Stimulated activated CD4-positive, alpha-beta T cell treated with anti-CD3 and anti-CD28 coated beads, TNF-alpha, amount 100 ng/mL, for 24 hours (primary cell): ENCODE measurements around the gene DCST1.
A peak's percentile ranks its signal among the peaks of the same experiment; 100 is the strongest.

Experiments used
- DNase-seq, 3 experiments: peaks; one replicate each; pipeline ENCODE4 v3.0.0-alpha.2; 2020; ENCODE audit warnings: low read depth in 3 of 3

DCST1 gene

DNA sequence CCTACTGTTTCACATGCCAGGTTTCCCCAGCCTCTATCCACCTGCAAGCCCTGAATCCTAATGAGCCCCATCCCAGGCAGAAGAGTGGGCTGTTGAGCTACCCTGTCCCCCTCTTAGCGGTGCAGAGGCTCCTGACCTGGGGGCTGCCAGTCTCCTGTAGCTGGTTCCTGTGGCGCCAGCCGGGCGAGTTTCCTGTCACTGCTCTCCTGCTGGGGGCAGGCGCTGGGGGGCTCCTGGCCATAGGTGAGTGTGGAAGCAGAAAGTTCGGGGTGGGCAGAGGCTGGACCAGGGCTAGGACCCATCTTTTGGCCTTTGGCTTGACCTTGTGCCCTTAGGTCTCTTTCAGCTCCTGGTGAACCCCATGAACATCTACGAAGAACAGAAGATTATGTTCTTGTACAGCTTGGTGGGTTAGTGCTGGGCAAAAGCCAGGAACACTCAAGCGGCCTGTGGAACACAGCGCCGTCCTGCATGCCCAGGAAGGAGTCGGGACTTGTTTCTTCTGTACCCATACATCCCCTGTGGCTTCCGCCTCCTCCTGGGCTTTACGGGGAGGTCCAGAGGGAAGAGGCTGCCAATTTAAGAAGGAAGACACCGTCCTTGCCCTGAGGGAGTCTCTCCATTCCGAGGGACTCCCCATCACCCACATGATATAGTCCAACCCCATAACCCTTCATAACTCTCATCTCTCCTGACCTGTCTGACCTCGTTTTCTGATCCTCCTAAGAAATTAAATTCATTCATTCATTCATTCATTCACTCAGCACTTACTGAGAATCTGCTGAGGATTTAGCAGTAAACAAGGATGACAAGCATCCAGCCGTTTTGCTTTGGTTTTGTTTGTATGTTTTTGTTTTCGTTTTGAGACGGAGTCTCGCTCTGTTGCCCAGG lies 939 bp downstream of the DCST1 start:
- DNase-seq = no peak

DNA sequence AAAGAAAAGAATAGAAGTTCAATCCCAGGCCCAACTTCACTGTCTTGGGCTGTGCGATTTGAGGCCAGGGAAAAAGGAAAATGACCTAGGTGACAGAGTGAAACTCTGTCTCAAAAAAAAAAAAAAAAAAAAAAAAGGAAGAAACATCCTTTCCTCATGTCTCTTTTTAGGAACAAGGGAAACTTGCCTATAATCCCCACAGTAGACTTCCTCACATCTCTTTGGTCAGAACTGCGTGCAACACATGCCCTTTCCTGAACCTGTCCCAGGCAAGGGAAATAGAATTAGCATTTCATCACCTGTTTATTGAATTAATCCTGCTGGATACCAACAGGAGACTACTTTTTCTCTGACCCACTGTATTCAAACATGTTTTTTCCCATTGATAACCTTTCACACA lies 2.3 kb downstream of the DCST1 start:
- no peak for DNase-seq

DNA sequence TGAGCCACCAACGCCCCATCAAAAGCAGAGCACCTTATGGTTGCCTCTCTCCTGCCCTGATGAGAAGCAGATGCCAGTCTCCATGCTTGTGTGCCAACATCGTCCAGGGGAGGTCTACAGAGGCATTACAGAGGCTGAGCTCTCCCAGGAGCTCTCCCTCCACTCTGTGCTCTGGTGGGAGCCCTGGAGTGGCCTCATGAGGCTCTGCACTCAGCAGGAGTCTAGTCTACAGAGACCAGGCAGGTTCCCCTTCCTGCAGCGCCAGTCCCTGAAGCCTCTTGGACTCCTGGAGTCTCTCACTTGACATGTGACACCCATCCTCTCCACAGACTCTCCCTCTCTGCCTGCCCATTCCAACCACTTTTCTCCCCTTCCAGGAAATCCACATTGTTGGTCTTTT lies 3.4 kb downstream of the DCST1 start:
- DNase-seq = no peak

DNA sequence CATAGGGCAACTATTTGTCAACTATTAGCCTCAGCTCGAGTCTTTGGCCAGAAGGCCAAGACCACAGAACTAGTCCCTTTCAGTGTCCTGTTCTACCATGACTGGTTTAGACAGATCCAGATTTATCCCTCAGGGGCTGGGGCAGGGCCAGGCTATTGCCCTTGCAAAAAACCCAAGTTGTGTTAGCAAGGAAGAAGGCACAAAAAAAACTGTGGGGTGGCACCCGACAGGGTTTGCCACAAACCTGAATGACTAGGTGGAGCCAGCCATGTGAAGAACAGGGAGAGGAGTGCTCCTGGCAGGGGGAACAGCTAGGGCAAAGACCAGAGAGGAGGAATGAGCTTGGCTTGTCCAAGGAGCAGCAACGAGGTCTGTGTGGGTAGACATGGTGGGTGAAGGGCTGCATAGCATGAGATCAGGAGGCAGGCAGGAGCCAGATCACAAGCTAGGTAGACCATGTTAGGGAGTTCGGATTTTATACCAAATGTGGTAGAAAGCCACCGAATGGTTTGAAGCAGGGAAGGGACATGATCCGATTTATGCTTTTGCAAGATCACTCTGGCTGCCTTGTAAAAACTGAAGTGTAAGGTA lies 4.3 kb downstream of the DCST1 start:
- no peak for DNase-seq

DNA sequence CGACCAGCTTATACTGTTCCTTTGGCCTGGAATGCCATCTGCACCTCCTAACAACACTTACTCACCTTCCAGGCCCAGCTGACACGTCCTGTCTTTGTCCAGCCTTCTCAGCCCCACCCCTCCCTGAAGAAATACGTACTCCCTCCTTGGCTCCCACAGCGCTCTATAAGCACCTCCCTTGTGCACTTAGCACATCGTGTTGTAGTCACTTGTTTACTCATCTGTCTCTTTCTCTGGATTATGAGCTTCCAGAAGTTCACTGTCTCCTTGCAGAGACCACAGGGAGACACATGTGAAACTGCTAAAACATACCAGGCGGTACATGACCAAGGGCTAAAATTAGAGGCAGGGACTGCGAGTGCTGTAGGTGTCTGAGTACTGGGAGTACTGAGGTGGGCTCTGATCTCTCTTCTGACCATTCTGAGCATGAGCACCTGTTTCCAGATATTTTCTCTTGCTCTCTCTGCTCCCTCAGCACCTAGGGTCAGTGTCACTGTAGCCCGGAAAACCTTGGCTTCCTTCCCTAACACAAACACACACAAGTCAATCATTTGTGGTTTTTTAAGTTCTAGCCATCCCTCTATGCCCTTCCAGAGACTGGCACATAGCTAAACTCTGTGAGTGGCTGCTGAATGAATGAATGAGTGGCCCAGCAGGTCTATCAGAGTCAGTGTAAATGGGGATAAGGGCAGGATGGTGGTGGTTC lies 5.1 kb downstream of the DCST1 start:
- DNase-seq = no peak

DNA sequence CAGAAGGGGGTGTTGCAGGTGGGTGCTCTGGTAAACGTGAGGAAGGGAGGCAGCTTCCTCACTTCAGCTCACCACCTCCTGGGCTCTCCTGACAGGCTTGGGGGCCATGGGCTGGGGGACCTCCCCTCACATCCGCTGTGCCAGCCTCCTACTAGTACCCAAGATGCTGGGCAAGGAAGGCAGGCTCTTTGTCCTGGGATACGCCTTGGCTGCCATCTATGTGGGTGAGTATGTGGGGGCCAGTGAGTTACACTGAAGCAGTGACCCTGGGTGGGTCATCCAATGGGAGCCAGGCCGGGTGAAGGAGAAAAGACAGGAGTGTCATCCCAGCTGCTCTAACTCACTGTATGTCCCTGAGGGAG lies 5.7 kb downstream of the DCST1 start:
- DNase-seq = no peak

DNA sequence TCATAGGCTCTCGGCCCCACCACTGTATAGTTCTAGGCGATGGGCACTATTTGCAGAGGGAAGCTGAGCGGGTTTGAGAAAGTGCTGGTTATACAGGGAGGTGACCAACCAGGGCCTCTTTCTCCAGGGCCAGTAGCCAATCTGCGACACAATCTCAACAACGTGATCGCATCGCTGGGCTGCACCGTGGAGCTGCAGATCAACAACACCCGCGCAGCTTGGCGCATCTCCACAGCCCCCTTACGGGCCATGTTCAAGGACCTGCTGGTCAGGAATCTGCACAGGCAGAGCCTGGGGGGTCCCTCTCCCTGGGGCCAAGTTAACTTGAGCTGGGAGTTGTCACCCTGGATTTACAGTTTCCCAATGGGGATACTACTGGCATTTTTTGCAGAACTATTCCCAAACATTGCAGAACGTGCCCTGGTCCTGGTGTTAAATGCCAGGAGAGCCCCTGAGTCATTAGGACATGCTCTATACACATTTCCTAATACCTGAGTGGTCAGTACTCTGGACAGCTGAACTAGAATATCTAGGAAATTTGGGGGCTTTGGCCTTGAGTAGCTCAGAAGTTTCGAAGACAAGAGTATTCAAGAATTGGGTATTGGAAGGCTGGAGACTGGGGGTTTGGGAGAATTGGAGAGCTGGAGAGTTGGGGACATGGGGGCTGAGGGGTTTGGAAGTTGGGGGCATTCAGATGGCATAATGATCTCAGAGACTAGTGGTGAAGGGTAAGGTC lies 6.9 kb downstream of the DCST1 start:
- no peak for DNase-seq

DNA sequence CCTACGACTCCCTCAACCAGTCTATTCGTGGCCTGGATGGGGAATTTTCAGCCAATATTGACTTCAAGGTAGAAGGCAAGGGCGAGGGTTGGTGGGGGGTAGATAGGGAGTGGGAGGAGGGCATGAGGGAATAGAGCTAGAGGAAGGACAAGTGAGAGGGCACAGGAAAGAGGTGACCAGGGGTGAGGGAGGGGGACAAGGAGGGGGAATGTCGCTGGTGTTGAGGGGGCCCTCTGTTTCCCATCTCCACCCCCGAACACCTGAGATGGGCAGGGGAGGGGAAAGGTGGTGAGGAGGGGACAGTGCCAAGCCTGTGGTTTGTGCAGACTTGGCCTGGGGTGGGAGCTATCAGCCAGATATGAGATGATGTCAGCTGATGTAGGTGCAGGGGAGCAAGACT lies 9.2 kb downstream of the DCST1 start:
- no peak for DNase-seq

DNA sequence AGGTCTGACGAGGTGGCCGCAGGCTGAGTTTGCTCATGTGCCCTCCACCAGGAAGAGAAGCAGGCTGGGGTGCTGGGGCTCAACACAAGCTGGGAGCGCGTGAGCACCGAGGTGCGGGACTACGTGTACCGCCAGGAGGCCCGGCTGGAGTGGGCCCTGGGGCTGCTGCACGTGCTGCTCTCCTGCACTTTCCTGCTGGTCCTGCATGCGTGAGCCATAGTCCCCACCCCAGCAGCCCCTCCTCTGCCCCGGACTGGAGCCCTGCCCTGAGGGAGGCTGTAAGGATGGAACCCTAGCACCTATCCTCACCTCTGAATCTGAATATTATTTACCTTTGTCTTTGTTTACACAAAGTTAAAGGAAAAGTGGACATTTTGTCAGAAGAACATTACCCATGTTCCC lies 9.7 kb downstream of the DCST1 start:
- DNase-seq = no peak

DNA sequence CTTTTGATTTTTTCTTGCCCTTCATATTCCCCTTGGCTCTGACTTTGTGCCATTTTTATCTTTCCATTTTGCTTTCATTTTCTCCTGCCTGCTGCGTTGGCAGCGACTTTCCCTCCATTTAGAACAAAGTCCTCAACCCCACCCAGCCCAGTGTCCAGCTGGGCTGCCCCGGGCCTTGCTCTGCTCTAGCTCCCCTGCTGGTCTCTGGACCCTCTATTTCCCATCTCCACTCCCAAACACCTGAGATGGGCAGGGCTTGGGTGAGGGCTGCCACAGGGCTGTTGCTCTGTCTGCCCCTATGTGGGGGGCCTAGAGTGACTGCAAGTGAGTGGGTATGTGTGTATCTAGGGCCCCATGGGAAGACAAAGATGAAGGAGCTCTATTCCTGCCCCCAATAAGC lies 10.2 kb downstream of the DCST1 start:
- no peak for DNase-seq

DNA sequence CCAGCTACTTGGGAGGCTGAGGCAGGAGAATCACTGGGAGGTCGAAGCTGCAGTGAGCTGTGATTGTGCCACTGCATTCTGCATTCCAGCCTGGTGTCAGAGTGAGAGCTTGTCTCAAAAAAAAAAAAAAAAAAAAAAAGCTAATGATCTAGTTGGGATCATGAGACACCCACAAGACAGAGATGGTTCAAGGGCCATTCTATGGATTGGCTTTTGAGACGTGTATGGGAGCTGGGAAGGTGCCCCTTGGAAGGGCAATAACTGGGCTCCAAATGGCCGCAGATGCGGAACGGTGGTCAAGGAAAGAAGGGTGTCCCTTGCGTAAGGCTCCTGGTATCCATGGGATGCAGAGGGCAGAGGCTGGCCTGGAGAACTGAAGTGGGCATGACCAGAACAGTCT lies 10.7 kb downstream of the DCST1 start:
- DNase-seq = no peak

DNA sequence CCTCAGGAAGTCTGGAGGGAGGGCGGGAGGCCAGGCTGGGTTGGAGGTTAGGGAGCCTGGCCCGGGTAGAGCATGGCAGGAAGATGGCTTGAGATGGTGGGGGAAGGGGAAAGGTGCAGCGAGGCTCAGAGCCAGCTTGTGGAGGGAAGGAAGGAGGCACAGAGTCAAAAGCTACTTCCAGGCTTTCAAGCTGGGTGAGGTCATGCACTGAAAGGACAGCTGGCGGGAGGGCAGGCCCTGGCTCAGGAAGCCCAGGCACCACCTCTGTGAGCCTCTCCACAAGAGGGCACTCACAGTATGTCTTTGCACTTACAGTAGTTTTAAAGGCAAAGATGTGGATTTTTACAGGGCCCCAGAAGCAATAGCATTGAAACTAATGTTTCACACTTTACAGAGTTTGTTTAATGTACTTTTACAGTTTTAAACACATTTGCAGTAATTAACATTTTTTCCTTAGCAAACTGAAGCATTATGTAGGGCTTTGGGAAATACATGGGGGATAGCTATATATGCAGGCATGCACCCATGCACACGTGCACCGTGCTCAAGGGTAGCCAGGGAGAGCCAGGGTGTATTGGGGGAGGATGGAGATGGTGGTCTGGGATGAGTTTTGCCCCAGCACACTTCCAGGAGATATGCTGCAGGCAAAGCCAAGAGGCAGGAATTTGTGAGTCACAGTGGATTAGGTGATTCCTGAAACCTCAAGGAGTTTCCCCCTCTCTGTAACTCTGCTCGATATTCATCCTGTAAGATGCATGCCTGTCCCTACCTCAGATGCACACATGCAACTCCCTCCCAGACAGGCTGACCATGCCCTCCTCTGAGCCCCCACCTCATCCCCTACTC lies 11.4 kb downstream of the DCST1 start:
- DNase-seq = peak in 1 of 3 experiments; percentile 50

DNA sequence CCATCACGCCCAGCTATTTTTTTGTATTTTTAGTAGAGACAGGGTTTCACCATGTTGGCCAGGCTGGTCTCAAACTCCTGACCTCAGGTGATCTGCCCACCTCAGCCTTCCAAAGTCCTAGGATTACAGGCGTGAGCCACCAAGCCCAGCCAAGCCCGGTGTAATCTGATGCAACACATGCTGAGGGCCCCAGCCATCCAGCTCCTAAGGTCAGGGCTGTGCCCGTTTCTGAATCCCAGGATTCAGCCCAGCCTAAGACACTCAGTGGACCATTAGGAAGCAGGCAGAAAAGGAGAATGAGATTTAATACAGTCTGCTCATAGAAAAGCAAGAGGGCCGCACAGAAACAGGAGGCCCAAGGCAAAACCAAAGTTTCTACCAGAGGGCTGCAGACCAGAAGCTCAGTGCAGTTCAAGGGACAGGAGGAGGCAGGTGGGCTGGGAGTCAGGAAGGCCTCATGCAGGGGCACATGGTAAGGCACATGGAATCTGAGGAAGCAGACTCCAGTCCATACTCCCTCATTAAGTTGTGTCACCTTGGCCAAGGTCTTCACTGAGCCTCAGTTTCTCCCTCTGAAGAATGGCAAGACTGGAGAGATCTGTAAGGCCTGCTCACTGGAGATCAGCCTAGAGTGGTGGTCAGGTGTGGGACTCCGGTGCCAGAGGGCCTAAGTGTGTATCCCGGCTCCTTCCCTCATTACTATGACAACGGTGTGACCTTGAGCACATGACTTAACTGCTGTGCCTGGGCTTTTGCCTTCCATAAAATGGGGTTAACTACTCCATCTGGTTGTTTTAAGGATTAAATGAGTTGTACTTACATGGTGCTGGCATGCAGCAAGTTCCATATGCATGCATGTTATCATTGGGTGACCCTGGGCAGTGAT lies 15.1 kb downstream of the DCST1 start:
- DNase-seq = no peak

DNA sequence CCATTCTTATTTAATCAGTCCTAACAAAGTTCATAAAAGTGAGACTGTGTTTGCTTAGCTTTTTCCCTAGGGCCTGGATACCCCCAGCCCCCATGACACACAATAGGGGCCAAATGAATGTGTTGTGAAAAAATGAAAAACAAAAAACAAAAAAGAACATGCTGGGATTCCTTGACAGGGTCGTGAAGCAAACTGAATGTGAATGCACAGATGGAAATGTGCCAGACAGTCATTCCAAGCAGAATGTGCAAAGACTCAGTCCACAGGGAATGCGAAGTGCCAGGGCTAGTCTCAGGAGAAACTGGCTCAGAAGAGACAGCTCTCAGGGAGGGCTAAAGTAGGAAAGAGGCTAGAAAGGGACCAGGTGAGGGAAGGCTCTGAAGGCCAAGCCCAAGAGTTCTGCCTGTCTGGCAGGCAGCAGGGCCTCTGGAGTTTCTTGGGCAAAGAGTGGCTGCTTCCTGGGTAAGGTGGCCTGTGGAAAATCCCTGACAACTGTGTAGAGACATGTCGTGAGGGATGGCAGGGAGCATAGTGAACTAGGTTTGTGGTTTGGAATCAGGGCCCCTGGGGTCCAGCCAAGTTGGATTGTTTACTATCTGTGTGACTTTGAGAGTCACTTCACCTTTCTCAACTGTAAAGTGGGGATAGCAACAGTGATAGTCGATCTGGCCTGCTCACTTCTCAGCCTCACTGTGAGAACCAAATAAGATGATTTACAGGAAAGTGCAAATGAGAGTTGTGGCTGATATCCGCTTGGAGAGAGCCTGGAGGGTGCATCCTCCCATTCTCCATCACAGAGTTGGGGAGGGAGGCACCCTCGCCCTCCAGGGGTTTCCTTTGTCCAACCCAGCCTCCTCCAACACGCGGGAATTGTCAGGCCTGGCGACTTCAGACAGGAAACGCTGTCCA lies 16.3 kb downstream of the DCST1 start:
- DNase-seq = no peak

DNA sequence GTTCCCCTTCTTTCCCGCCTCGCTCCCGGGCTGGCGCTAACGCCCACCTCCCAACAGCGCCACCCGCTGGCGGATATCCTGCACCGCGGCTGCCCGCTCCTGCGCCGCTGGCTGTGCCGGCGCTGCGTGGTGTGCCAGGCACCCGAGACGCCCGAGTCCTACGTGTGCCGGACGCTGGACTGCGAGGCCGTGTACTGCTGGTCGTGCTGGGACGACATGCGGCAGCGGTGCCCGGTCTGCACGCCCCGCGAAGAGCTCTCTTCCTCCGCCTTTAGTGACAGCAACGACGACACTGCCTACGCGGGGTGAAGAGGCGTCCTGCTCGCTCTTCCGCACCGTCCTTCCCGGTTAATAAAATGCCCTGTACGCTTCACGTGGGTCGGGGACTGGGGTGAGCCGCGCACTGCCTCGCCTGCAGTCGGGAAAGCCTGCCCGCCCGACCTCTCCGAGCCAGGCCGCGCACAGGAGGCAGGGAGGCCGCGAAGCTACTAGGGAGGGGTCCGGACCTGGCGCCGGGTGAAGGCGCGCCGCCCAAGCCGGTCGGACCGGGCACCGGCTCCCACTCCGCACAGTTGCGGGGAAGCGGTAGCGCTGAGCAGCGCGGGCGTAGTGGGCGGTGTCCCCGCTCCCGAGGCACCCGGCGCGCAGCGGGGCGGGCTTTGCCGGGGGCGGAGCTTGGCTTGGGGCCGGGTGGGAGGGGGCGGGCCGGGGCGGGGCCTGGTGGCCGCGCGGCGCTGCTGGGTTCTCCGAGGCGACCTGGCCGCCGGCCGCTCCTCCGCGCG lies 17.1 kb downstream of the DCST1 start, which contains the start of gene ADAM15:
Gene ADAM15 (plus strand): TSS at position 757 of the 782 bp plus-strand sequence. CDS start 71 bp downstream, outside the sequence.
- peak; percentile 62 to 77 (median 62) for DNase-seq

DNA sequence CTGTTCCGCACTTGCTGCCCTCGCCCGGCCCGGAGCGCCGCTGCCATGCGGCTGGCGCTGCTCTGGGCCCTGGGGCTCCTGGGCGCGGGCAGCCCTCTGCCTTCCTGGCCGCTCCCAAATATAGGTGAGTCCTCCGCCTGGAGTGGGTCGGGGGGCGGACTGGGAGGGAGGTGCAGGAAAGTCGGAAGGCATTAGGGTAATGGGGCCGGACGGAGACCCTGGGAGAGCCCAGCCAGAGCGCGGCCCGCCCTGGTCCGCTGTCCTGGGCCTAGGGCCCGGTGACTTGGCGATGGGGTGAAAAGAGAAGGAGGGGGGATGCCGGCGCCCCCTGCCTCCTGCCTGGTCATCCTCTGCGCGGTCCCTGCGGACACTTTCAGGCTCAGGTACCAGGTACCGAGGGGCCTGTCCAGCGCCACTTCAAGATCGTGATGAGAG lies 17.7 kb downstream of the DCST1 start:
- DNase-seq = no peak

DNA sequence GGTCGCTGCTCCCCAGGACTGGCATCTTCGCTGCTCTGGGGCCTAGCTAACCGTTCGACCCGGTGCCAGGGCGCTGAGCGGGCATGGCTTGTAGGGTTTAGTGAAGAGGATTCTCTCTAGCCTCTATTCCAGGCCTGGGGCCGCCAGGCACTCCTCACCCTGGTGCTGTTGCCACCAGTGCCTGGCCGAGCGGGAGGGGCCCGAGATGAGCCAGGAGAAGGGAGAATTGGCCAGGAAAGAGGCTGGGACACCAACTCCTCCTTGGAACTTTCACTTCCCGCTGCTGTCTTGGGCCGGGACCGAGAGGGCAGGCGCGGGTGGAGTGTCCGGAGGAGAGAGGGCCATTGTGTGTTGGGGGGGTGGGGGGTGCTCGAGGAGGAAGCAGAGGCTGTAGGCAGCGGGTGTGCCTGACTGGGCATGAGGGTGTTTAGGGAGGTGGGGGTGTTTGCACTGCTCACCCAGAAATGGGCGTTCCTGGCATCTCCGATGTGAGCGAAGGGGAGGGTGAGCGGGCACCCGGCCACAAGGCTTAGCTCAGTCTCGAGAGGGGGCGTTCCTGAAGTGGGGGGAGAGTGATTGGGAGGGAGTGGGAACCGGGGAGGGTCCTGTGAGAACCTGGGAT lies 18.3 kb downstream of the DCST1 start:
- DNase-seq = peak in 1 of 3 experiments; percentile 35
